Omental fat pad (tissue), 4 donors: Measurements from ENCODE around the gene RRP8. TPM values are rescaled to one million over a fixed set of nuclear protein-coding genes. Genes with fewer than 3 reads are reported as not detected.

ENCODE experiments used
- ATAC-seq: fragments of 150-250 bp; one replicate; pipeline ENCODE4 v1.9.1; 2016; ENCODE audit warnings: mild to moderate bottlenecking, moderate library complexity; ENCODE audit not compliant: low FRiP score
- DNase-seq: peaks from one replicate; pipeline ENCODE4 v3.0.0-alpha.2; 2019; ENCODE audit warnings: low spot score
- CTCF ChIP-seq, 3 donors: fragments of 450-650 bp; IDR thresholded peaks; one replicate each; pipeline ENCODE4 v1.5.1; 2016 to 2017; ENCODE audit warnings: antibody characterized with exemption in 3 of 3, mild to moderate bottlenecking in 3 of 3, moderate library complexity in 2 of 3
- total RNA-seq, 4 donors: library from RNA; depleted of rRNA; stranded (reverse); fragments of >200 nt; gene quantifications; one replicate each; pipeline ENCODE4 v1.1.0, GENCODE V29; 2016

RRP8 gene
- total RNA-seq, 4 donors from 2014 or later = 16.9 to 30.4 (median 19.3) TPM

GRCh38 chr11:6563121-6563619, 40.2 kb downstream of the RRP8 start:
- no peak for ATAC-seq
- no peak for DNase-seq
- TF ChIP-seq CTCF (IDR thresholded peaks at IDR 0.05) = no peak

DNA sequence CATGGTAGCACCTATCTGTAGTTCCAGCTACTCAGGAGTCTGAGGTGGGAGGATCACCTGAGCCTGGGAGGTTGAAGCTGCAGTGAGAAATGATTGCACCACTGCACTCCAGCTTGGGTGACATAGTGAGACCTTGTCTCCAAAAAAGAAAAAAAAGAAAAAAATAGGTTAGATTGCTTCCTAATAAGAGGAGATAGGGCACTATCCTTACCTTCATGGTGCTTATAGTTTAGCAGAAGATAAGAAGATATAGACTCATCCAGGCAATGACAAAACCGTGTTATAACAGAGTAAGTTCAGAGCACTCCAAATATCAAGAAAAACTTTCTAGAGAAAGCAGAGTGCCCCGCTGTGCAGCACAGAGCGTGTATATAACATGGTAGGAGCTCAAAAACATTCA, 42.1 kb downstream of the RRP8 start:
- no peak for DNase-seq
- no peak for ATAC-seq
- no peak for TF ChIP-seq CTCF (IDR thresholded peaks at IDR 0.05)

DNA sequence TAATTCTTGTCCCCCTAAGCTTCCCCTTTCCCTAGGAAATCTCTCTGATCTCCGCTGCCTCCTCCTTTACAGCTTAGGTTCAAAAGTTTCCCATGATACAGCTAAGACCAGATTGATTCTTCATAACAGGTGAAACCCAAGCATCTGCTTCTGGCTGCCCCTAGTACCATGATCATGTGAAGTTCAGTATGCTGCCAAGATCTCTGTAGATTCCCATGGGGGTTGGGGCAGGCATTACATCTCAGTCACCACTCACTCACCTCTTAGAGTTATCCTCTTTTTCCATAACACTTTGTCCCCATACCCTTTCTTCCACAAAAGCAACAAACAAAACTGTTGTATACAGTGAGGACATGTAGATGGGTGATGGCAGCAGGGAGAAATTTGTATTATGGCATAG, 44.0 kb downstream of the RRP8 start:
- DNase-seq = no peak
- no peak for ATAC-seq
- no peak for TF ChIP-seq CTCF (IDR thresholded peaks at IDR 0.05)

GRCh38 chr11:6557761-6558674, 45.4 kb downstream of the RRP8 start:
- DNase-seq = no peak
- no peak for ATAC-seq
- TF ChIP-seq CTCF (IDR thresholded peaks at IDR 0.05) = no peak

GRCh38 chr11:6557063-6557462, 46.4 kb downstream of the RRP8 start:
- TF ChIP-seq CTCF (IDR thresholded peaks at IDR 0.05) = no peak
- ATAC-seq (no peak), DNase-seq (no peak)

- ATAC-seq (no peak), DNase-seq (no peak)
- no peak for TF ChIP-seq CTCF (IDR thresholded peaks at IDR 0.05)
Observed at GRCh38 chr11:6556139-6556949, 47.1 kb downstream of the RRP8 start.
